SK-N-MC (cell line): ENCODE data around the gene SMIM10L1.

ENCODE experiments used
- DNase-seq: peaks from one replicate; pipeline ENCODE4 v3.0.0-alpha.2; 2011; ENCODE audit warnings: low read depth, low spot score
- H3K27ac ChIP-seq: fragments of 200-600 bp; sonication (generic); 2 replicates; pipeline ENCODE4 v1.5.1; 2016; ENCODE audit warnings: mixed run types
- H3K36me3 ChIP-seq: fragments of 200-600 bp; sonication (generic); 2 replicates; pipeline ENCODE4 v1.6.1; 2017; ENCODE audit warnings: antibody characterized with exemption, low read length, mixed read lengths; ENCODE audit not compliant: insufficient read depth
- H3K4me3 ChIP-seq: fragments of 200-600 bp; sonication (generic); 2 replicates; pipeline ENCODE4 v1.5.1; 2016
- H3K9ac ChIP-seq: fragments of 200-600 bp; sonication (generic); 2 replicates; pipeline ENCODE4 v1.8.0; 2017; ENCODE audit warnings: mixed run types, mixed read lengths; ENCODE audit not compliant: insufficient read length
- H3K9me3 ChIP-seq: fragments of 200-600 bp; sonication (generic); 2 replicates; pipeline ENCODE4 v1.6.1; 2017; ENCODE audit warnings: low read depth, mild to moderate bottlenecking, antibody characterized with exemption, low read length, moderate library complexity, mixed read lengths
- EZH2 ChIP-seq: fragments of 200-600 bp; sonication (generic); IDR thresholded peaks from one replicate; pipeline ENCODE4 v1.6.1; 2017; ENCODE audit warnings: antibody characterized with exemption
- FOXP2 ChIP-seq: optimal IDR thresholded peaks from 2 replicates; pipeline ENCODE3; 2011; ENCODE audit warnings: mild to moderate bottlenecking, moderate library complexity; ENCODE audit not compliant: insufficient read depth; ENCODE audit errors: extremely low read length, control extremely low read depth
- POLR2AphosphoS5 ChIP-seq: IDR thresholded peaks from 2 replicates; pipeline ENCODE4 v1.6.1; 2012; ENCODE audit warnings: mild to moderate bottlenecking, low read depth, low read length, borderline replicate concordance

The SMIM10L1 gene

DNA sequence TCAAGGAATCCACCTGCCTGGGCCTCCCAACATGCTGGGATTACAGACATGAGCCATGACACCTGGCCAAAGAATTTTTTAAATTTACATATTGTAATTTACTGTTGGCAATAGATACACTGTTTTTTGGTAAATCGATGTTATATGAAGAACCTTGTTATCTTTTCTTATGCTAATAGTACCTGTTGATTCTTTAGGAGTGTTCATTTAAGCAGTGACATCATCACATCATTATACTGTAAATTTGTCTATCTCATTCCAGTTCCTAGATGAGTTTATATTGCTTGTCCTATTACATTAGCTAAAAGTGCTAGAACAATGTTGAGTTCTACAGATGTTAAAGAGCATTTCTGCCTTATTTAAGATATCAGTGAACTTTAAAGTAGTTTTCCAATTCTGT is 23.6 kb upstream of the SMIM10L1 start:
- no peak overlapping the region for H3K4me3 ChIP-seq
- no peak for TF ChIP-seq POLR2AphosphoS5
- TF ChIP-seq EZH2: no peak
- TF ChIP-seq FOXP2: no peak
- H3K9ac ChIP-seq: no peak overlapping the region
- H3K36me3 ChIP-seq: peaks cover 11% of the 10 kb centered on the region
- no peaks in the 10 kb centered on the region for H3K9me3 ChIP-seq
- no peak overlapping the region for H3K27ac ChIP-seq
- DNase-seq: no peak

DNA sequence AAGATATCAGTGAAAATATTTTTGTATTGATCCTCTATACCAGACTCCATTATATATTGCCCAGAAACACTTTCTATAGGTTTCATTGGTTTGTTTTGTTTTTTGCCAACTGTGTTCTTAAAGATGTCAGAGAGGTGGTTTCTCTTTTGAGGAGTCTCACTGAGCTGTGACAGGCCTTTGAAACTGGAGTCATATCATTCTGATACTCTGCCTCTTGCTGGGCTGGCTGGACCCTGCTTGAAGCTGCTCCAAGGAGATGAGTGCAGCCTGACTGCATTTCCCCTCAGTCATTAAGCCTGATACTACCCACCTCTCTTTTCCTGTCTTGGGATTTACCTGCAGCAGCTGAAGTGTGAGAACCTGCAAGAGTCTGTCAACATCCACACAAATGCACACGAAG is 20.2 kb upstream of the SMIM10L1 start:
- H3K27ac ChIP-seq: no peak overlapping the region
- H3K4me3 ChIP-seq: no peak overlapping the region
- peaks cover under 1% of the 10 kb centered on the region for H3K9me3 ChIP-seq
- H3K36me3 ChIP-seq: peaks cover 24% of the 10 kb centered on the region; the same call in 1 of the 2 replicates
- H3K9ac ChIP-seq: no peak overlapping the region
- no peak for TF ChIP-seq POLR2AphosphoS5
- no peak for TF ChIP-seq FOXP2
- no peak for TF ChIP-seq EZH2
- no peak for DNase-seq

GRCh38 chr12:11152725-11153124 is 18.3 kb upstream of the SMIM10L1 start:
- Histone ChIP-seq H3K9ac (no peak overlapping the region), H3K4me3 (no peak overlapping the region), H3K27ac (no peak overlapping the region), H3K9me3 (peaks cover 6% of the 10 kb centered on the region), H3K36me3 (peaks cover 27% of the 10 kb centered on the region)
- no peak for TF ChIP-seq FOXP2
- no peak for TF ChIP-seq EZH2
- TF ChIP-seq POLR2AphosphoS5: no peak
- DNase-seq: no peak

GRCh38 chr12:11154400-11154925 is 16.5 kb upstream of the SMIM10L1 start:
- peaks cover 6% of the 10 kb centered on the region for H3K9me3 ChIP-seq

DNA sequence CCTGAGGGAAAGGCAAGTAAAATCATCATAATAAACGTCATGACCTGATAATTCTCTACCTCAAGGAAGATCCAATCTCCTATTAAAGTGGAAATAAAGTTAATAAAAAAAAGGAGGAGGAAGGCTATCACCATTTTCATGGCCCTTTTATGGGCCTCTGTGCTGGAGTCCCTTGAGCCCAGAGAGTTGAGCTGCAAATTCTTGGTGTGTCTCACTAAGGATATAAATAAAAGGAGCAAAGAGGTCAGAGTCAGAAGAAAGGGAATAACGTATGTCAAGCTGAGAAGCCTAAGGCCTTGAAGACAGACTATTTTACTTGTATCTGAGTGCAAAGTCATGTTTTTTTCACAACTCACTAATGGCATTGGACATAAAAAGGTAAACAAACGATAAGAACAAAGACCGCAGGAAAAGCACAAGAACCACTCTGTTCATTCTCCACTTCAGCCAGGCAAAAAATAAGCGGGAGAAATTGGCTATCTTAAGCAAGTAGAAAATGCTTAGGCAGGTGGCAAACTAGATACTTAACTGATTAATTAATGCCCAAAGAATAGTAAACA is 12.0 kb upstream of the SMIM10L1 start:
- no peak overlapping the region for H3K27ac ChIP-seq
- peaks cover 57% of the 10 kb centered on the region for H3K36me3 ChIP-seq
- no peak for DNase-seq
- H3K9me3 ChIP-seq: peaks cover 6% of the 10 kb centered on the region; the same call in 1 of the 2 replicates
- TF ChIP-seq POLR2AphosphoS5 (no peak), EZH2 (no peak), FOXP2 (no peak)
- no peak overlapping the region for H3K4me3 ChIP-seq
- H3K9ac ChIP-seq: no peak overlapping the region

More at GRCh38 chr12:11154400-11154925, 16.5 kb upstream of the SMIM10L1 start:
- DNase-seq: no peak
- no peak for TF ChIP-seq FOXP2
- TF ChIP-seq EZH2: no peak
- H3K4me3 ChIP-seq: no peak overlapping the region
- H3K36me3 ChIP-seq: peaks cover 33% of the 10 kb centered on the region
- no peak overlapping the region for H3K9ac ChIP-seq
- H3K27ac ChIP-seq: no peak overlapping the region

DNA sequence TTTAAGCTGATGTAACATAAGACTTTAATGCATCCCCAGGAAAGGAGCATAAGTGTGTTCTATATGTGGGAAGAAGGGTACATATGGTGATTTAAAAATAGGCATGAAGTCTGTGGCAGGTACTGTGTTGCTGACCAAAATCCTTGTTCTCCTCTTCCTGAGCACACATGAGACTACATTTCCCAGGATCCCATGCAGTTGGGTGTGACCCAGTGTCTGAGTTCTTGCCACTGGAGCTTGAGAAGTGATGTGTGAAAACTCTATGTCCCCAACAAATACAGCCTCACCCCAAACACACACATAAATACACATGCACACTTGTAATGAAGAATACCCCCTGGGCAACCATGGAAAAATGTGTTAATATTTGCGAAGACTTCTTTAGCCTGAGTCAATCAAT is 8.5 kb upstream of the SMIM10L1 start:
- no peak overlapping the region for H3K4me3 ChIP-seq
- H3K9ac ChIP-seq: no peak overlapping the region
- peaks cover 78% of the 10 kb centered on the region for H3K36me3 ChIP-seq
- H3K27ac ChIP-seq: no peak overlapping the region
- no peaks in the 10 kb centered on the region for H3K9me3 ChIP-seq
- DNase-seq: no peak
- TF ChIP-seq FOXP2: no peak
- TF ChIP-seq POLR2AphosphoS5: no peak
- no peak for TF ChIP-seq EZH2

DNA sequence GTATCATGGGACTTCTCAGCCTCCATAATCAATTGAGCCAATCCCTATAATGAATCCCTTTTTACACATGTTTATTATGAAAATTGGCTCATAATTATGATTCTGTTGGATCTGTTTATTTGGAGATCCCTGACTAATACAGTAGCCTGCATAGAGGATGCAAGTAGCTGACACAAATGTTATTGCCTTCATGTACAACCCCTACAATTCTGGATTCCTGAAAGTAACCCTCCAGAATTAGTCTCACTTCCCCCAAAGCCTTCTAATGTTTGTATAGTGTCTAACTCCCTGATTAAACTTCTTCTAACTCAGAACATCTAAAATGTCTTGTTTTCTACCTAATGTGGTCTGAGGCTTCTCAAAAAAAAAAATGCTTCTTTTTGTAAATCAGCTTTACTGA is 6.6 kb upstream of the SMIM10L1 start:
- H3K27ac ChIP-seq: no peak overlapping the region
- DNase-seq: no peak
- H3K9ac ChIP-seq: no peak overlapping the region
- peaks cover 88% of the 10 kb centered on the region for H3K36me3 ChIP-seq
- H3K4me3 ChIP-seq: no peak overlapping the region
- TF ChIP-seq EZH2 (no peak), POLR2AphosphoS5 (no peak), FOXP2 (no peak)
- H3K9me3 ChIP-seq: no peaks in the 10 kb centered on the region

- Histone ChIP-seq H3K9ac (no peak overlapping the region), H3K9me3 (no peaks in the 10 kb centered on the region), H3K36me3 (peaks cover 77% of the 10 kb centered on the region), H3K4me3 (no peak overlapping the region), H3K27ac (no peak overlapping the region)
- TF ChIP-seq EZH2 (no peak), FOXP2 (no peak), POLR2AphosphoS5 (no peak)
- no peak for DNase-seq
These were observed 4.7 kb upstream of the SMIM10L1 start for GRCh38 chr12:11166300-11166699.

- Histone ChIP-seq H3K36me3 (peaks cover 46% of the 10 kb centered on the region), H3K4me3 (peak overlapping the region; percentile 84), H3K9me3 (no peaks in the 10 kb centered on the region), H3K27ac (no peak overlapping the region), H3K9ac (peak overlapping the region; percentile 87)
- TF ChIP-seq FOXP2 (no peak), EZH2 (no peak), POLR2AphosphoS5 (no peak)
- DNase-seq: peak; percentile 71
These were observed 217 bp upstream of the SMIM10L1 start for GRCh38 chr12:11170810-11171144.
